Stimulated activated CD8-positive, alpha-beta memory T cell treated with anti-CD3 and anti-CD28 coated beads, Interleukin-2, amount 100 ng/mL, for 48 hours (primary cell): Measurements from ENCODE around the gene STARD6.
"Not testable (repeated sequence)": the region's sequence is repeated elsewhere in the genome, so short reads cannot be mapped to it uniquely, and the experiment has no call there.

Experiments
- DNase-seq, 2 donors: peaks; one replicate each; pipeline ENCODE4 v3.0.0-alpha.2; 2020; ENCODE audit warnings: low read depth in 2 of 2

Gene STARD6

GRCh38 chr18:54357660-54358494, at the start of gene STARD6, which contains the start of gene C18orf54:
TSS of gene STARD6 (minus strand) at chr18:54357858. CDS start at chr18:54354573, 3,285 bp downstream.
TSS of gene C18orf54 (plus strand) at chr18:54357906. CDS start at chr18:54360573, 2,667 bp downstream.
- peak; percentile 77 to 78 for DNase-seq

GRCh38 chr18:54405290-54405689, 47.6 kb upstream of the STARD6 start:
- no peak for DNase-seq

GRCh38 chr18:54396760-54397159, 39.1 kb upstream of the STARD6 start:
- no peak for DNase-seq

GRCh38 chr18:54393648-54394294, 36.1 kb upstream of the STARD6 start:
- DNase-seq, result no peak

GRCh38 chr18:54392543-54393023, 34.9 kb upstream of the STARD6 start:
- DNase-seq, result no peak

- DNase-seq, result no peak
Observed at GRCh38 chr18:54390838-54391237, 33.2 kb upstream of the STARD6 start.

- no peak for DNase-seq
Observed at GRCh38 chr18:54389143-54389505, 31.5 kb upstream of the STARD6 start.

GRCh38 chr18:54388203-54389142, 30.8 kb upstream of the STARD6 start:
- peak; percentile 6 to 23 for DNase-seq

- DNase-seq, result no peak
Observed at GRCh38 chr18:54387631-54388030, 30.0 kb upstream of the STARD6 start.

GRCh38 chr18:54386800-54387495, 29.3 kb upstream of the STARD6 start:
- not testable (repeated sequence) for DNase-seq

- DNase-seq, result no peak
Observed at GRCh38 chr18:54386043-54386442, 28.4 kb upstream of the STARD6 start.

- DNase-seq, result no peak
Observed at GRCh38 chr18:54382733-54383252, 25.1 kb upstream of the STARD6 start.

- no peak for DNase-seq
Observed at GRCh38 chr18:54382076-54382475, 24.4 kb upstream of the STARD6 start.

GRCh38 chr18:54381640-54382039, 24.0 kb upstream of the STARD6 start:
- no peak for DNase-seq

GRCh38 chr18:54378057-54378456, 20.4 kb upstream of the STARD6 start:
- no peak for DNase-seq

GRCh38 chr18:54360406-54360805, 2.7 kb upstream of the STARD6 start:
- no peak for DNase-seq

- no peak for DNase-seq
Observed at GRCh38 chr18:54359233-54359632, 1.6 kb upstream of the STARD6 start.

- no peak for DNase-seq
Observed at GRCh38 chr18:54358495-54359040, 910 bp upstream of the STARD6 start.

GRCh38 chr18:54357082-54357659, 487 bp downstream of the STARD6 start:
- DNase-seq, result no peak

- no peak for DNase-seq
Observed at GRCh38 chr18:54351186-54351585, 6.5 kb downstream of the STARD6 start.
